HG03039 (cell line): Measurements from ENCODE around the gene CHRDL2.
"Not testable (repeated sequence)": the region's sequence is repeated elsewhere in the genome, so short reads cannot be mapped to it uniquely, and the experiment has no call there.

Experiments used
- ATAC-seq: cut with Tn5 transposase; IDR thresholded peaks from one replicate; pipeline ENCODE4 v1.9.1; 2021; ENCODE audit warnings: mild to moderate bottlenecking, moderate library complexity; ENCODE audit not compliant: unreplicated experiment

Gene CHRDL2

GRCh38 chr11:74731301-74732094 is at the start of gene CHRDL2:
Gene CHRDL2, minus strand, starts transcription at chr11:74731426. Its CDS starts 538 bp downstream, at chr11:74730888.
- ATAC-seq: no peak

- no peak for ATAC-seq
Measured at GRCh38 chr11:74780248-74781005, 49.2 kb upstream of the CHRDL2 start.

GRCh38 chr11:74778581-74778980 is 47.4 kb upstream of the CHRDL2 start:
- ATAC-seq: no peak

GRCh38 chr11:74777877-74778276 is 46.7 kb upstream of the CHRDL2 start:
- no peak for ATAC-seq

GRCh38 chr11:74777038-74777437 is 45.8 kb upstream of the CHRDL2 start:
- no peak for ATAC-seq

- ATAC-seq: no peak
Measured at GRCh38 chr11:74776546-74776945, 45.3 kb upstream of the CHRDL2 start.

GRCh38 chr11:74775762-74776161 is 44.5 kb upstream of the CHRDL2 start:
- no peak for ATAC-seq

- no peak for ATAC-seq
Measured at GRCh38 chr11:74773476-74773875, 42.2 kb upstream of the CHRDL2 start.

GRCh38 chr11:74771139-74771538 is 39.9 kb upstream of the CHRDL2 start:
- no peak for ATAC-seq

- ATAC-seq: no peak
Measured at GRCh38 chr11:74770456-74770855, 39.2 kb upstream of the CHRDL2 start.

GRCh38 chr11:74769055-74769707 is 38.0 kb upstream of the CHRDL2 start:
- ATAC-seq: no peak

GRCh38 chr11:74768172-74768651 is 37.0 kb upstream of the CHRDL2 start:
- ATAC-seq: not testable (repeated sequence)

GRCh38 chr11:74766905-74767304 is 35.7 kb upstream of the CHRDL2 start:
- no peak for ATAC-seq

- ATAC-seq: no peak
Measured at GRCh38 chr11:74756571-74756970, 25.3 kb upstream of the CHRDL2 start.

- no peak for ATAC-seq
Measured at GRCh38 chr11:74755395-74755995, 24.3 kb upstream of the CHRDL2 start.

GRCh38 chr11:74754507-74755252 is 23.5 kb upstream of the CHRDL2 start:
- peak; percentile 41 for ATAC-seq

GRCh38 chr11:74751303-74751702 is 20.1 kb upstream of the CHRDL2 start:
- ATAC-seq: no peak

GRCh38 chr11:74750598-74750997 is 19.4 kb upstream of the CHRDL2 start:
- ATAC-seq: not testable (repeated sequence)

GRCh38 chr11:74749965-74750296 is 18.7 kb upstream of the CHRDL2 start:
- no peak for ATAC-seq
